HG03521 (cell line): ENCODE results near the gene BICRAL.
A peak's percentile ranks its signal among the peaks of the same experiment; 100 is the strongest.
"Not testable (repeated sequence)": the region's sequence is repeated elsewhere in the genome, so short reads cannot be mapped to it uniquely, and the experiment has no call there.

Experiments used
- ATAC-seq: cut with Tn5 transposase; IDR thresholded peaks from one replicate; pipeline ENCODE4 v1.9.1; 2021; ENCODE audit warnings: mild to moderate bottlenecking, moderate library complexity; ENCODE audit not compliant: unreplicated experiment

Gene BICRAL

GRCh38 chr6:42764911-42765648 is 16.8 kb upstream of the BICRAL start:
- no peak for ATAC-seq

- no peak for ATAC-seq
Measured at GRCh38 chr6:42766163-42766670, 15.6 kb upstream of the BICRAL start.

- ATAC-seq: no peak
Measured at GRCh38 chr6:42769051-42769450, 12.8 kb upstream of the BICRAL start.

GRCh38 chr6:42769836-42770235 is 12.0 kb upstream of the BICRAL start:
- no peak for ATAC-seq

GRCh38 chr6:42771741-42772100 is 10.1 kb upstream of the BICRAL start:
- ATAC-seq: no peak

- no peak for ATAC-seq
Measured at GRCh38 chr6:42774201-42774600, 7.7 kb upstream of the BICRAL start.

GRCh38 chr6:42774821-42775487 is 6.9 kb upstream of the BICRAL start:
- not testable (repeated sequence) for ATAC-seq

- ATAC-seq: no peak
Measured at GRCh38 chr6:42777126-42777822, 4.6 kb upstream of the BICRAL start.

GRCh38 chr6:42778122-42778521 is 3.7 kb upstream of the BICRAL start:
- no peak for ATAC-seq

GRCh38 chr6:42779521-42779920 is 2.3 kb upstream of the BICRAL start:
- ATAC-seq: no peak

- ATAC-seq: no peak
Measured at GRCh38 chr6:42781546-42781795, 381 bp upstream of the BICRAL start.

GRCh38 chr6:42782689-42783176 is 881 bp downstream of the BICRAL start:
- peak; percentile 15 for ATAC-seq

GRCh38 chr6:42783177-42783875 is 1.5 kb downstream of the BICRAL start:
- peak; percentile 40 for ATAC-seq

GRCh38 chr6:42783876-42784642 is 2.2 kb downstream of the BICRAL start:
- ATAC-seq: no peak

- no peak for ATAC-seq
Measured at GRCh38 chr6:42784717-42785498, 3.1 kb downstream of the BICRAL start.

- no peak for ATAC-seq
Measured at GRCh38 chr6:42786525-42786985, 4.7 kb downstream of the BICRAL start.

- ATAC-seq: no peak
Measured at GRCh38 chr6:42787063-42787472, 5.2 kb downstream of the BICRAL start.

GRCh38 chr6:42788671-42789070 is 6.8 kb downstream of the BICRAL start:
- no peak for ATAC-seq

- no peak for ATAC-seq
Measured at GRCh38 chr6:42790549-42791181, 8.8 kb downstream of the BICRAL start.
